CD4-positive, alpha-beta T cell treated with Interleukin-15 for 1 hour (primary cell): ENCODE data around the gene WFDC8.

Experiments used
- DNase-seq: peaks from one replicate; pipeline ENCODE4 v3.0.0-alpha.2; 2020

Gene WFDC8

GRCh38 chr20:45547206-45547770, 31.8 kb downstream of the WFDC8 start, which contains the start of gene EPPIN:
TSS of gene EPPIN (minus strand) at chr20:45547401. CDS start at chr20:45547357, 44 bp downstream.
- DNase-seq = no peak

GRCh38 chr20:45545754-45546453, 33.2 kb downstream of the WFDC8 start:
- DNase-seq = no peak

- no peak for DNase-seq
These were observed 33.7 kb downstream of the WFDC8 start for GRCh38 chr20:45545351-45545750.

GRCh38 chr20:45539382-45539781, 39.7 kb downstream of the WFDC8 start, which contains the start of gene WFDC6:
TSS of gene WFDC6 (minus strand) at chr20:45539482. CDS start at chr20:45539407, 75 bp downstream.
- no peak for DNase-seq

DNA sequence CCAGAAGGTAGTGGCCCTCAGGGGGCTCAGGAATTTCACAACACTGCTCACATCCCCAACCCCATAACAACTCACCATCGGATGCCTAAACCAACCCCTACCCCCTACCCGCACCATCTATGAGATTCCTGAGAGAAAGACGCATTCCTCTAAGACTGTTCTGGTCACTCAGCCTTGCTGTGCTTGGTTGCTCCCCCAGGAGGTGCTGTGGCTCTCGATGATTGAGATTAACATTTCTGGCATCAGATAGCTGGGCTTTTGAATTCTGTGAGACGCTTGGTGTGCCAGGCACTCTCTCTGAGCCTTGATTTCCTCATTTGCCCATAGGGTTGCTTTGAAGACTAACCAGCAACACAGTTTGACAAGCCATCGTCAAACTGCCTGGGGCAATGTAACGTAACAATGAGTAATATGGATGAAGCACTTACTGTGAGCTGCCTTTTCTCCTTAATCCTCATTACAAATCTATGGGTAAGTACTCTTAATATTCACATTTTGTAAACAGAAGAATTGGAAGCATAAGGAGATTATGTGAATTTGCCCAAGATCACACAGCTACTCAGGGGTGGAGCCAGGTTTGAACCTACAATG, 40.8 kb downstream of the WFDC8 start:
- no peak for DNase-seq

GRCh38 chr20:45527294-45527693, 51.8 kb downstream of the WFDC8 start:
- DNase-seq = no peak

DNA sequence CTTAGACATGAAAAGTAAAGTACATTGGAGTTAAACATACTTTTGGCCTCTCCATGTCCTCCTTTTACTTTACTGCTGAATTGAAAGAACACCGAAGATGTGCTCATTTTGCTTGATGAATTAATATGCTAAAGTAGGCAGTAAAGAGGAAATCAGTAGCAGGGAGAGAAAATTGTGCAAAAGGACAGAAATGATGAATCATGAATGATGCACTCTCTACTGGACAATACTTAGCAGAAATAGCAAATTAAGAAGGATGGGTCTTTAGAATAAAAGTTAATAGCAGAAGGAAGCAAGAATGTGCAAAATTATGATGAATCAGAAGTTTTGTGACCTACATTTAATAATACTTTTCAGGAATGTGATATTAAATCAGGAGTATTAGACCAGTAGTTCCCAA, 55.3 kb downstream of the WFDC8 start:
- no peak for DNase-seq

- no peak for DNase-seq
These were observed 60.8 kb downstream of the WFDC8 start for GRCh38 chr20:45518282-45518681.

- DNase-seq = no peak
These were observed 63.8 kb downstream of the WFDC8 start, which contains the start of gene SPINT3 for GRCh38 chr20:45515147-45515913. TSS of gene SPINT3 (minus strand) at chr20:45515622. CDS start at chr20:45515608, 14 bp downstream.

GRCh38 chr20:45510242-45510862, 68.7 kb downstream of the WFDC8 start:
- DNase-seq = no peak

GRCh38 chr20:45509091-45509490, 70.0 kb downstream of the WFDC8 start:
- DNase-seq = no peak

DNA sequence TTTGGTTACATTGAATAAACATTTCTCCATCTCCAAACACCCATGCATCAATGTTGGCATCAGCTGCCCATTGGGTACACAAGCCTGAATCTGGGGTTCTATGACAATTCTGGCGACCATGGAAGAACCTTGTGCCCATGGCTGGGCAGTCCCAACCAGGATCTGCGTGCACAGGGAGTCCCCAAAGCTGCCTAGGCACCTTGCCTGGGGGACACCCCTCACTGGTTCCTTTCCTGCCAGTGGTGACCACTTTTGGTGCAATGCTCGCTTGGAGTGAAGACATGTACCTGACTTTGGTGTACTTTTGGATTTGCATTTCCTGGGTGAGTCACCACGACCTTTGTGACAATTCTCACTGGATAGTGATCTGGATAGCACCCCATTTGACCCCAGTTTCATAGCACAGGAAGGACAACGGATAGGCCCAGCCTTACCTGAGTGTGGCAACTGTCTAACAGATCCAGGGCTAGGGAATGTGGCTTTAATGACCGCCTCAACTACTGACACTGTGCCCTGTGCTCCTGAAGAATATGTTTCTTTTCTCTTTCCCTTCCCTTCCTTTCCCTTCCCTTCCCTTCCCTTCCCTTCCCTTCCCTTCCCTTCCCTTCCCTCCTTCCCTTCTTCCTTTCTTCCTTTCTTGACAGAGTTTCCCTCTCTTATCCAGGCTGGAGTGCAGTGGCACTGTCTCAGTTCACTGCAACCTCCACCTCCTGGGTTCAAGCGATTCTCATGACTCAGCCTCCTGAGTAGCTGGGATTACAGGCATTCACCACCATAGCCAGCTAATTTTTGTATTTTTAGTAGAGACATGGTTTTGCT, 70.8 kb downstream of the WFDC8 start:
- DNase-seq = no peak

- DNase-seq = no peak
These were observed 71.9 kb downstream of the WFDC8 start for GRCh38 chr20:45507011-45507820.

GRCh38 chr20:45506398-45506797, 72.7 kb downstream of the WFDC8 start:
- no peak for DNase-seq

GRCh38 chr20:45503403-45503802, 75.7 kb downstream of the WFDC8 start:
- no peak for DNase-seq

- DNase-seq = no peak
These were observed 76.5 kb downstream of the WFDC8 start for GRCh38 chr20:45502561-45502960.
